NCI-H345 (cell line): ENCODE data around the gene FIGNL1.

ENCODE experiments used
- DNase-seq: peaks from one replicate; lab custom pipeline; 2025; lab: John Stamatoyannopoulos, UW

The FIGNL1 gene

GRCh38 chr7:50397320-50397970 lies 52.7 kb downstream of the FIGNL1 start:
- no peak for DNase-seq

GRCh38 chr7:50396856-50397255 lies 53.3 kb downstream of the FIGNL1 start:
- no peak for DNase-seq

- DNase-seq, result no peak
Observed at GRCh38 chr7:50394315-50394714, 55.8 kb downstream of the FIGNL1 start.
